ENCODE data around the gene RPSA.

DNA sequence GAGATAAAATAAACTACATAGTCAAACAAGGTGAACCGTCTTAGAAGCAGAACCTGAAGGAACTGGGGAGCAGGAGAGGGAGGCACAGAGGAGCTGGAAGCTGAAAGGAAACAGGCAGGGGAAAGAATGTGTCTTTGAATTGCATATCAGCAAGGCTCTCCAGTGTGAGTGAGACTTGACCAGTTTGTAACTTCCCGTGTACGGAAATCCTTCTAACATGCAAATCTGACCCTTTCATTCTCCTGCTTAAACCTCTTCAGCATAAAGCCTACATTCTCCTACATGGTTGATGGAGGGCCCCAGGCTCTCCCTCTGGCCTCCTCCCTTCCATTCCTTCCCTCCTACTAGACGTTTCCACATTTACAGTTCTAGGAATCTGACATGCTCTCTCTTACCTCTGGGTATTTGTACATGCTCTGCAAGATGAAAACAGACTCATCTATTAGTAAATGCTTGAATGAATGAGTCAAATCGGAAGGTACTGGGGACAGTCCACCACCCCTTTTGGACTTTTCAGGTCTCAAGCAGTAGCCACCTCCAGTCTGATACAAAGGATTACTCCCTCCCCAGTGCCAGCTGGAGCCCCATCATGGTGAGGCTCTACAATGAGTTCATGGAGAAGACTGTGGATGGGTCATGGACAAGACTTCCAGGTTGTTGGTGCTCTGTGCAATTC, 29.4 kb upstream of the RPSA start:
- TF ChIP-seq, protein P1, sequence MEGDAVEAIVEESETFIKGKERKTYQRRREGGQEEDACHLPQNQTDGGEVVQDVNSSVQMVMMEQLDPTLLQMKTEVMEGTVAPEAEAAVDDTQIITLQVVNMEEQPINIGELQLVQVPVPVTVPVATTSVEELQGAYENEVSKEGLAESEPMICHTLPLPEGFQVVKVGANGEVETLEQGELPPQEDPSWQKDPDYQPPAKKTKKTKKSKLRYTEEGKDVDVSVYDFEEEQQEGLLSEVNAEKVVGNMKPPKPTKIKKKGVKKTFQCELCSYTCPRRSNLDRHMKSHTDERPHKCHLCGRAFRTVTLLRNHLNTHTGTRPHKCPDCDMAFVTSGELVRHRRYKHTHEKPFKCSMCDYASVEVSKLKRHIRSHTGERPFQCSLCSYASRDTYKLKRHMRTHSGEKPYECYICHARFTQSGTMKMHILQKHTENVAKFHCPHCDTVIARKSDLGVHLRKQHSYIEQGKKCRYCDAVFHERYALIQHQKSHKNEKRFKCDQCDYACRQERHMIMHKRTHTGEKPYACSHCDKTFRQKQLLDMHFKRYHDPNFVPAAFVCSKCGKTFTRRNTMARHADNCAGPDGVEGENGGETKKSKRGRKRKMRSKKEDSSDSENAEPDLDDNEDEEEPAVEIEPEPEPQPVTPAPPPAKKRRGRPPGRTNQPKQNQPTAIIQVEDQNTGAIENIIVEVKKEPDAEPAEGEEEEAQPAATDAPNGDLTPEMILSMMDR (IDR thresholded peaks at IDR 0.05), result no peak
- TF ChIP-seq ZFX (IDR thresholded peaks at IDR 0.05; ENCODE audit: borderline replicate concordance), result no peak

Measured in 22Rv1 (cell line).